Left renal pelvis (tissue), 4 donors: ENCODE measurements around the gene RELA. TPM values are rescaled to one million over a fixed set of nuclear protein-coding genes. Genes with fewer than 3 reads are reported as not detected.

Source experiments
- DNase-seq, 4 donors: peaks; one replicate each; pipeline ENCODE4 v3.0.0-alpha.2; 2013; ENCODE audit warnings: low read depth in 4 of 4, low spot score in 3 of 4
- polyA plus RNA-seq, 4 donors: library from polyadenylated mRNA; unstranded; fragments of 120-200 nt; gene quantifications; one replicate each; pipeline ENCODE4 v1.2.1, GENCODE V29; 2013; ENCODE audit not compliant: insufficient read length in 4 of 4

Gene RELA
- polyA plus RNA-seq, 4 donors: 50.0 to 62.9 (median 58.8) TPM

DNA sequence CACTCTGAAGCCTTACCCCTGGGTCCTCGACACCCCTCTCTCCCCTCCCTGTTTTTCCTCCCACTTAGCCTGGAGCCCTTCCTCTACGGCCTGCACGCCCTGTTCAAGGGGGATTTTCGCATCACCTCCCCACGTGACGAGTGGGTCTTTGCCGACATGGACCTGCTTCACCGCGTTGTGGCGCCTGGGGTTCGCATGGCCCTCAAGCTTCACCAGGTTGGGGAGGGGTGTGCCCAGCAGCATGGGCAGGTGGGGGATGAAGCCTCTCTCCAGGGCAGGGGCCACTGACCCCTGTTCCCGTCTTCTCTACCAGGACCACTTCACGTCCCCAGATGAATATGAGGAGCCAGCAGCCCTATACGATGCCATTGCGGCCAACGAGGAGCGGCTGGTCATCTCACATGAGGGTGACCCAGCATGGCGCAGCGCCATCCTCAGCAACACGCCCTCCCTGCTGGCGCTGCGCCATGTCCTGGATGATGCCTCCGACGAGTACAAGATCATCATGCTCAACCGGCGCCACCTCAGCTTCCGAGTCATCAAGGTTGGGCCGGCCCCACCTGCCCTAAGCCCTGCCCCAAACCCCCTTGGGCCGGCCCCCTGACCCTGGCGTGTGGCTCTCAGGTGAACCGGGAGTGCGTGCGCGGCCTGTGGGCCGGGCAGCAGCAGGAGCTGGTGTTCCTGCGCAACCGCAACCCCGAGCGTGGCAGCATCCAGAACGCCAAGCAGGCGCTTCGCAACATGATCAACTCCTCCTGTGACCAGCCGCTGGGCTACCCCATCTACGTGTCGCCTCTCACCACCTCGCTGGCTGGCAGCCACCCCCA is 27.6 kb downstream of the RELA start:
- DNase-seq: no peak

DNA sequence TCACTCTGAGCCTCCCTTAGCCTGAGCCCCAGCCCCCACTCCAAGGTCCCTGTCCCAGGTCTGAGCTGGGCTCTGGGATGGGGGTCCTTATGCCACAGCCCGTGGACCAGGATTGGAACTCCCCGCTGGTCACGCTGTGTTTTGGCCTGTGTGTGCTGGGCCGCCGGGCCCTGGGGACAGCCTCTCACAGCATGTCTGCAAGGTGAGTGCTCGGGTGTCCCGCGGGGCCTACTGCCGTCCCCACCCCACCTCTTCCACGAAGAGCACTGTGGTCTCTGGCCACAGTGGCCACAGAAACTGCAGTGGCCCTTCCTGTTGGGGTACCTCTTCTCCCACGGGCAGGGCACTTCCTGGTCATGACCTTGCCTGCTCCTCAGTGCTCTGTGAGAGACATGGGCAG is 28.3 kb downstream of the RELA start:
- DNase-seq: no peak

DNA sequence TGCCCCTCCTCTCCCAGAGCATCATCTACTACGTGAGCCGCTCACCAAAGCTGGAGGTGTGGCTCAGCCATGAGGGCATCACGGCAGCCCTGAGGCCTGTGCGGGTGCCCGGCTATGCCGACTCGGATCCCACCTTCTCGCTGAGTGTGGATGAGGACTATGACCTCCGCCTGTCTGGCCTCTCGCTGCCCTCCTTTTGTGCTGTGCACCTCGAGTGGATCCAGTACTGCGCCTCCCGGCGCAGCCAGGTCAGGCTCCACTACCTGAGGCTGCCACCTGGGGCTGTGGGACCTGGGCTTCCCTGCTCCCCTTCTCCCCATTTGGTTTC is 28.6 kb downstream of the RELA start:
- DNase-seq: no peak

DNA sequence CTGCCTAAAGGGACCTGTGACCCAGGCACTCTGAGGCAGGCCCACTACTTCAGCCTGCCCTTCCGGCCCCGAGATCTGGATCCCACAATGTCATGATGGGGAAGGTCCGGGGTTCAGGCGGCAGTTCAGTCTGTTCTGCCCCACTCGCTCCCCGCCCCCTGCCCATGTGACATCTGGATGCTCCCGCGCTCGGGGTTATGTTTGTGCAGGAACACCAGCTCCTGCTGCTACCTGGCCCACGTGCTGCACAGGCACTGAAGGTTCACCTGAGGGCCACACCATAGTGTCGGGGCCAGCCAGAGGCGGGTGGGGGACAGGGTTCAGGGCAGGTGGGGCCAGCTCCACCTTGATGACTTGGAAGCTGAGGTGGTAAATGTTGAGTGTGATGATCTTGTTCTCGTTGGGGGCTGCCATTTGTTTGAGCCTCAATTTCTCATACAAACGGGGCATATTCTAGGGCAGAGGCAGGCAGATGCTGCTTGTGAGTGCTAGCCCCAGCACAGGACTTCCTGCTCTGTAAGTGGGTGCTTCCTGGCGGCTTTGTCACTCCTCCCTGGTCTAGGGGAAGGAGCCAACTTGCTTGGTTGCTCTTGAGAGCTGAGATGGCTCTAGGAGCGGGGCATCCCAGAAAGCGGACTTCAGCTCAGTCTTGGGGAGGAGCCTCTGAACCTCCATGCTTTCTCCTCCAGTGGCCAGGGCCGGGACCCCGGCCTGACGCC is 29.2 kb downstream of the RELA start:
- no peak for DNase-seq

DNA sequence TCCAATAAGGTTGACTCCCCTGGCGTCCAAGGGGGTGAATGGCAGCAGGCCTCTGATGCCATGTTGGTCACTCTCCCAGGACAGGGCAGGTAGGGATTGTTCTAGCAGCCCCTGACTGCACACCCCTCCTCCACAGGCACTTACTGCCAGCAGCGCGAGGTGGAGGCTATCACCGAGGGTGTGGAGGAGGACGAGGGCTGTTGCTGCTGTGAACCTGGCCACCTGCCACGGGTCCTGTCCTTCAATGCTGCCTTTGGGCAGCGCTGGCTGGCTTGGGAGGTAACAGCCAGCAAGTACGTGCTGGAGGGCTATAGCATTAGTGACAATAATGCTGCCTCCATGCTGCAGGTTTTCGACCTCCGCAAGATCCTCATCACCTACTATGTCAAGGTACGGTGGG is 32.5 kb downstream of the RELA start:
- no peak for DNase-seq

DNA sequence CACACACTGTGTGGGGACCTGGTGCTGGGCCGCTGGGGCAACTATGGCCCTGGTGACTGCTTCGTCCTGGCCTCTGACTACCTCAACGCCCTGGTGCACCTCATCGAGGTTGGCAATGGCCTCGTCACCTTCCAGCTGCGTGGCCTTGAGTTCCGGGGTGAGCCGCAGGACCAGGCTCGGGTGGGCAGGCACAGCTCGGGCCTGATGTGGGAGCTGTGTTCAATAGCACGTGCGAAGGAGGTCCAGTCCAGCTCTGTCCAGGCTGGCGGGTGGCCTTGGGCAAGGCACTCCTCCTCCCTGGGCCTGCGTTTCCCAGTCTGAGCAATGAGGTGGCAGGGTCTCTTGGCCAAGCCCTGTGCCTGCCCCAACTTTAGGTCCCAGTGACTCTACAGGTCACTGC is 33.1 kb downstream of the RELA start:
- DNase-seq: no peak

DNA sequence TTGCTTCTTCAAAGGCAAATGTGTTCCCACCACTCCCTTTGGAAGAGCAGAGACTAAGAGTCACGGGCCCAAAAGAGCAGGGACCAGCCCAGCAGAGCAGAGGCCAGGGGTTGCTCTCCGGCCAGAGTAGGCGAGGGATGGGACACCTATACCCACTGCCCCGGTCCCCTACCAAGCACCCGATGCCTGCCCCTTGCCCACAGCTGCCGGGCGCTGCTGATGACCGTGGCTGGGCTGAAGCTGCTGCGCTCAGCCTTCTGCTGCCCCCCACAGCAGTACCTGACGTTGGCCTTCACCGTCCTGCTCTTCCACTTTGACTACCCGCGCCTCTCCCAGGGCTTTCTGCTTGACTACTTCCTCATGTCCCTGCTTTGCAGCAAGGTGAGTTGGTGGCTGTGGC is 35.5 kb downstream of the RELA start:
- no peak for DNase-seq

DNA sequence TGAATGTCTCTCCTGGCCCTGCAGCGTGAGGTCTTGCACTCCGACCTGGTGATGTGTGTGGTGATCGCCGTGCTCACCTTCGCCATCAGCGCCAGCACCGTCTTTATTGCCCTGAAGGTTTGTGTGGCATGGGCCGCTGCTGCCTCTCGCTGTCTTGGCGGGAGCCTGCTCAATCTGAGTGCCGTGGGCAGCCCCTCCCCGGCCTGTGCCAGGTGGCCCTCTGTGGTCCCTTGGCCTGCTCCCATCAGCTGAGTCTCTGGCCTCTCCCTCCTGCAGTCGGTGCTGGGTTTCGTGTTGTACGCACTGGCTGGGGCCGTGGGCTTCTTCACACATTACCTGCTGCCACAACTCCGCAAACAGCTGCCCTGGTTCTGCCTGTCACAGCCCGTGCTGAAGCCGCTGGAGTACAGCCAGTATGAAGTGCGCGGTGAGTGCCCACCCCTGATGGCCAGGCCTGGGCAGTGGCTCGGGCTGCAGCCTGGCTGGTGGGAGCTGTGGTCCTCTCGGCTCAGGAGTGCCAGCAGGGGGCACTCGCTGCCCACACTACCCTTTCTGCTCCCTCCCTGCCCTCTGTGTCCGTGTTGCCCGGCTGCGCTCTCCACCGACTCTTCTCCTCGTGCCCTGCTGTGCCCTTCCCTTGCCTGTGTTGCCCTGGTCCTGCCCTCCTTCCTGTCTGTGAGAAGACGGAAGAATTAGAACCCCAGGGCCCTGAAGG is 36.9 kb downstream of the RELA start:
- no peak for DNase-seq

DNA sequence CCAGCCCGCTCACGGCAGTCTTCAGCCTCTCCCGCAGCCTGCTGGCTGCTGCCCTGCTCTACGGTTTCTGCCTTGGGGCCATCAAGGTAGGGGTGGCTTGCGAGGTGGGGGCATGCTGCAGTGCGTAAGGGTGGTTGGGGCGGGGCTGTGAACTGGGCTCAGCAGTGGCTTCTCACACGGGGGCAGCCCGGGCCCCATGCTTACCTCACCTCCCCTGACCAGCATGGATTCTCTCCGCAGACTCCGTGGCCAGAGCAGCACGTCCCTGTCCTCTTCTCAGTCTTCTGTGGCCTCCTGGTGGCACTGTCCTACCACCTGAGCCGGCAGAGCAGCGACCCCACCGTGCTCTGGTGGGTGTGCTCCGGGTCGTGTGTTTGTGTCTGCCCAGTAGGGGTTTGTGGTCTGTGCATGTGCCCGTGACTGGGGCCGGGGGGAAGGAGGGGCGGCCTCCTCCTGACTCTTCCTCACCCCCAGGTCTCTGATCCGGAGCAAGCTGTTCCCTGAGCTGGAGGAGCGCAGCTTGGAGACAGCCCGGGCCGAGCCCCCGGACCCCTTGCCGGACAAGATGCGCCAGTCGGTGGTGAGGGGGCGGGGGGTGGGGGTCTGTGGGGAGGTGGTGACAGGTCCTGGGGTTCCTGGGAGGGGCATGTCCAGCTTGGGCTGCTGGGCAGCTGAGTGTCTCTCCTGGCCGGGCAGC is 37.6 kb downstream of the RELA start:
- no peak for DNase-seq

DNA sequence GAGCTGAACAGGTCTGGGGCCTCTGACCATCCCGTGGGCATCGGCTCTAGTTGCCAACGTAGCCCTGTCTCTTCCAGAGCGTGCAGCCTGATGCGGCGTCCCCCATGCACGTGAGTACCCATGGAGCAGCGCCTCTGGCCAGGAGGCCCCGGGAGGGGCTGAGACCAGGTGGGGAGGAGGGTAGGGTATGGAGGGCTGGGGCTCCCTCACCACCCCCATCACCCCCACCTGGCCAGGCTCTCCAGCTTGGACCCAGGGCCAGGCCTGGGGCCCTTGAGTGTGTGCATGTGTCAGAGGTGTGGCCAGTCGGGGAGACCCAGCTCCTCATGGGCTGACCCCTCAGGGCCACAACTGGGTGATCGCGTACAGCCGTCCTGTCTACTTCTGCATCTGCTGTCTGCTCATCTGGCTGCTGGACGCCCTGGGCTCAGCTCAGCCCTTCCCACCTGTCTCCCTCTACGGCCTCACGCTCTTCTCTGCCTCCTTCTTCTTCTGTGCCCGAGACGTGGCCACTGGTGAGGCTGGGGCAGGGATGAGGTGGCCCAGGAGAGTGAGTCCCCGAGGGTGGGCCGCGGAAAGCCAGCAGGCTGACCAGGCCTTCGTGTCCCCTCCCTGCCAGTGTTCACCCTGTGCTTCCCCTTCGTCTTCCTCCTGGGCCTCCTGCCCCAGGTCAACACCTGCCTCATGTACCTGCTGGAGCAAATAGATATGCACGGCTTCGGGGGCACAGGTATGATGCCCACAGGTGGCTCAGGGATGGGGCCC is 38.7 kb downstream of the RELA start:
- no peak for DNase-seq

DNA sequence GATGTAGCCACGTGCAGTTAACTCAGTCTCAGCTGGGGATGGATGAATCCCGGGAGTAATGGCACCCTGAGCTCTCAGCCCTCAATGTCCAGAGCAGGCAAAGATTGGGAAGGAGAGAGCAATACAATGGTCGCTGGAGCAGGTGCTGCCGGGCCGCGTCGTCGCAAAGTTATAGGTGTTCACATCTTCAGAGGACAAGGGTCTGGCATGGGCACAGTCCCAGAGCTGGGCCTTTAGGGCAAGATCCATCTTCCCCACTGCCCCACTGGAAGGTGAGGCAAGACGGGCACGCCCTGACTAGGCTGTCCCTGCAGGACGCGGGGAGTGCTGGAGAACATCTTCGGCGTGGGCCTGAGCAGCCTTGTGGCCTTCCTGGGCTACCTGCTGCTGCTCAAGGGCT is 39.5 kb downstream of the RELA start:
- no peak for DNase-seq

DNA sequence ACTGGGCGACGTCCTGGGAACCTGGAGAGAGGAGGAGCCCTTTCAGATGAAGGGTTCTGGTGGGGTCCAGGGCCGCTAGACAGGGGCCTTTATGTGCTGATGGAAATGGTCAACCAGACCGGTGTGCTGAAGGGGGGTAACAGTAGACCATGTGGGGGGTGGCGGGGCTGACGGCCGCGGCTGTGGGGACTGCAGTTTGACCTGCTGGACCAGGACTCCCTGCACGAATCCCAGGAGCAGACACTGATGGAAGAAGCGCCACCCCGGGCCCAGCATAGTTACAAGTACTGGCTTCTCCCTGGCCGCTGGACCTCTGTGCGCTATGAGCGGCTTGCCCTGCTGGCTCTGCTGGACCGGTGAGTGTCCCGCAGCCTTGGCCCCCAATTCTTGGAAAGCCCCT is 40.7 kb downstream of the RELA start:
- DNase-seq: no peak

DNA sequence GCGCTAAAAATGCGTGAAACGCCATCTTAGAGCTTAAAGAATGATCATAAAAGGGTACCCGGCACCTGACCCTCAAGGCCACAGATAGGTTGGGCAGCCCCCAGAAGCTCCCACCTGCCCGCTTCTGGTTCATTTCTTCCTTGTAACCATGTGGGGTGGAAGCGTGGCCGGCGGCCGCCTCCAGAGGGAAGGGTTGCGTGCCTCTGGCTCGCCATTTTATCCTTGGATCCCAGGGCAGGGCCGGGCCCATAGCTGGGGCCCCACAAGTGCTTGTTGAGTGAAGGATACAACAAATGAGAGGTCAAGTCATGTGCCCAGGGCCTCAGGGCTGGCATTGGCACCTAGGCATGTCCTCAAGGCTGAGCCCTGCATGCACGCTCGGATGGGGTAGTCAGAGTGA is 41.3 kb downstream of the RELA start:
- DNase-seq: no peak

DNA sequence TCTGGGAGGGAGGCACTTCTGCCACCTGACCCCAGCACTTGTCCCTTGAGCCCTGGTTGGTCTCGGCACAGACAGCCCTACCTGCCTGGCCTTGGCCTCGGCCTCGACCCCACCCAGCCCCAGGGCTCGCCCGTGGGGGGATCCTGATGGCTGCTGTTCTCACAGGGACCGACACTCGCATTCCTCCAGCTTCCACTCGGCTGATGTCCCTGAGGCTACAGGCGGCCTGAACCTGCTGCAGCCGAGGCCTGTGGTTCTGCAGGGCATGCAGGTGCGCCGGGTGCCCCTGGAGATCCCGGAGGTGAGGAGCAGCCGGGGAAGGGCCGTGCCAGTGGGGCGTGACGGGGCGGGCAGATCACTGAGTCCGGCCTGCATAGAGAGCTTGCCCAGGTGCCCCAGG is 42.0 kb downstream of the RELA start:
- DNase-seq: no peak

DNA sequence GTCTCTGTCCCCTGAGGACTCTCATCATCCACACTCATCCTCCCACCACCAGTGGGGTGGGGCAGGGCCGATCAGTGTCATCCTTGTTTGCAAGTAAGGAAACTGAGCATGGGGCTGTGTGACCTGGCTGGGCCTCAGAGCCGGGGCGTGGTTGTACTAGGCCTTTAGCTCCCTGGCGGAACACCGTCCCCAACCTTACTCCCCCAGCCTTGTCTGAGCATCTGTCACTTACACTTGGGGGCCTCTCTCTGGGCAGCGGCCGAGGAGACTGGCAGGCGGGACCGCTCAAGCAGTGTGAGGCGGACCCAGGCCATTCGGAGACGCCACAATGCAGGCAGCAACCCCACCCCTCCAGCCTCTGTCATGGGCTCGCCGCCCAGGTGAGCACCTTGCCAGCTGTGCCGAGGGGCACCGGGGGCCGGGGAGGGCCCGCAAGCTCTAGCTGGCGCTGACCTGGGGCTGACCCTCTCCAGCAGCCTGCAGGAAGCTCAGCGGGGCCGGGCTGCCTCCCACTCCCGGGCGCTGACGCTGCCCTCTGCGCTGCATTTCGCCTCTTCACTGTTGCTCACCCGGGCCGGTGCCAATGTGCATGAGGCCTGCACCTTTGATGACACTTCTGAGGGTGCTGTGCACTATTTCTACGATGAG is 43.3 kb downstream of the RELA start:
- DNase-seq: no peak

DNA sequence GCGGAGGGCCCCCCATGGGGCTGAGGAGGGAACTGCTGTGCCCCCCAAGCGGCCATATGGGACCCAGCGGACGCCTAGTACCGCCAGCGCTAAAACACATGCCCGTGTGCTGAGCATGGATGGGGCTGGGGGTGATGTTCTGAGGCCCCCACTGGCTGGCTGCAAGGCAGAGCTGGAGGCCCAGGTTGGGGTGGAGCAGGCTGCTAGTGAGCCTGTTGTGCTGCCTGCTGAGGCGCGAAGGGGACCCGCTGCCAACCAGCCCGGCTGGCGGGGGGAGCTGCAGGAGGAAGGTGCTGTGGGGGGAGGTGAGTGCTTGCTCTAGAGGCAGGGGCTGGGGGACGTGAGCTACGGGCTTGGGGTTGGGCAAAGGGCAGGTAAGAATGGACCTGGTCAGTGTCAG is 44.0 kb downstream of the RELA start:
- no peak for DNase-seq

DNA sequence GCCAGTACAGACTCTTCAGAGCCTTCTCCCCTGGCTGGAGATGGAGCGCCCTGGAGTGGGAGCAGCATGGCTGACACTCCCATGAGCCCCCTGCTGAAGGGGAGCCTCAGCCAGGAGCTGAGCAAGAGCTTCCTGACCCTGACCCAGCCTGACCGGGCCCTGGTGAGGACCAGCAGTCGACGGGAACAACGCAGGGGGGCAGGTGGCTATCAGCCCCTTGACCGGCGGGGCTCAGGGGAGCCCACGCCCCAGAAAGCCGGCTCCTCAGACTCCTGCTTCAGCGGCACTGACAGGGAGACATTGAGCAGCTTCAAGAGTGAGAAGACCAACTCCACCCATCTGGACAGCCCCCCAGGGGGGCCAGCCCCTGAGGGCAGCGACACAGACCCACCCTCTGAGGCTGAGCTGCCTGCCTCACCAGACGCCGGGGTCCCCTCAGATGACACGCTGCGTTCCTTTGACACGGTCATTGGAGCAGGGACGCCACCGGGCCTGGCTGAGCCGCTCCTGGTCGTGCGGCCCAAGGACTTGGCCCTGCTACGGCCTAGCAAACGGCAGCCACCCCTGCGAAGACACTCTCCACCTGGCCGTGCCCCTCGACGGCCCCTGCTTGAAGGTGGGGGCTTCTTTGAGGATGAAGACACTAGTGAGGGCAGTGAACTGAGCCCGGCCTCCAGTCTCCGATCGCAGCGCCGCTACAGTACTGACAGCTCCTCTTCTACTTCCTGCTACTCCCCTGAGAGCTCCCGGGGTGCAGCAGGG is 44.5 kb downstream of the RELA start:
- no peak for DNase-seq

DNA sequence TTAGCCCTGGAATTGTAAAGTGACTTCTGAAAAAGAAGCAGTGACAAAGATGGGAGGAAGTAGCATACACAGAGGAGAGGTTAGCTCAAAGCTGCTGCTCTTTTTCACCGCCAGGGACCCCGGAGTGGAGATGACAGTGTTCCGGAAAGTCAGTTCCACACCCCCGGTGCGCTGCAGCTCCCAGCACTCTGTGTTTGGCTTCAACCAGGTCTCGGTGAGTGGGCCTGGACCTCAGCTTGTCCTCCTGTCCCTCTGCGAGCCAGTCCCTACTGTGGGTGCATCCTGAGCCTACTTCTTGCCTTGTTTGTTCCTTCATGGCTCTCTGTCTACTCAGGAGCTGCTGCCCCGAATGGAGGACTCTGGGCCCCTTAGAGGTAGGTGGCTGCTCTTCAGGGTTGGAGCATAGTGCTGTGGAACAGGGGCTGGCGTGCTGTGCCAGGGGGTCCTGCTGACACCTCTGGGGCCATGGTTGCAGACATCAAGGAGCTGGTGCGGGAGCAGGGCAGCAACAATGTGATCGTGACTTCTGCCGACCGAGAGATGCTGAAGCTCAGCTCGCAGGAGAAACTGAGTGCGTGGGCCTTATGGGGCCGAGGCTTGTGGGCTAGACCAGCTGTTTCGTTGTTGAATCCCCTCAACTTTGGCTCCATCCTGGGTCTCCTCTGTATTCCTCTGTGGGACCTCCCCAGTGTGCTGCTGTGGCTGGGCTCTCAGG is 45.4 kb downstream of the RELA start:
- DNase-seq: no peak

DNA sequence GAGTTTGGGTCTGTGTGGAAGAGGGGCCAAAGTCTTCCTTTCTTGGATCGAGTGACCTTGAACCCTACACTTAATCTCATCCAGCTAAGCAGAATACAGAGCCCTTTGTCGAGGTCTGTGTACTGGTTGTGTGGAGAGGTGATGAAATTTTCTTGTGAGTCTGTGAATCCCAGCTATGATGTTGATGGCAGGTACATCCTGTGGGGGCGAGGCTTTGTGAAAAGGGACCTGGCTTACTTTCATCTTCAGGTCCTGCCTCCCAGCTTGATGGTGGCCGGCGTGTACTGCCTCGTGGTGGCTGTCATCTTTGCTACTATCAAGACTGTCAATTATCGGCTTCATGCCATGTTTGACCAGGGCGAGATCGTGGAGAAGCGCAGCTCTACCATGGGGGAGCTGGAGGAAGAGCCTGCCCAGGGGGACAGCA is 46.1 kb downstream of the RELA start:
- no peak for DNase-seq
